NCI-H226 (cell line): Measurements from ENCODE around the gene ORMDL2.

Experiments
- DNase-seq: peaks from one replicate; pipeline ENCODE4 v3.0.0-alpha.2; 2015

ORMDL2 gene

DNA sequence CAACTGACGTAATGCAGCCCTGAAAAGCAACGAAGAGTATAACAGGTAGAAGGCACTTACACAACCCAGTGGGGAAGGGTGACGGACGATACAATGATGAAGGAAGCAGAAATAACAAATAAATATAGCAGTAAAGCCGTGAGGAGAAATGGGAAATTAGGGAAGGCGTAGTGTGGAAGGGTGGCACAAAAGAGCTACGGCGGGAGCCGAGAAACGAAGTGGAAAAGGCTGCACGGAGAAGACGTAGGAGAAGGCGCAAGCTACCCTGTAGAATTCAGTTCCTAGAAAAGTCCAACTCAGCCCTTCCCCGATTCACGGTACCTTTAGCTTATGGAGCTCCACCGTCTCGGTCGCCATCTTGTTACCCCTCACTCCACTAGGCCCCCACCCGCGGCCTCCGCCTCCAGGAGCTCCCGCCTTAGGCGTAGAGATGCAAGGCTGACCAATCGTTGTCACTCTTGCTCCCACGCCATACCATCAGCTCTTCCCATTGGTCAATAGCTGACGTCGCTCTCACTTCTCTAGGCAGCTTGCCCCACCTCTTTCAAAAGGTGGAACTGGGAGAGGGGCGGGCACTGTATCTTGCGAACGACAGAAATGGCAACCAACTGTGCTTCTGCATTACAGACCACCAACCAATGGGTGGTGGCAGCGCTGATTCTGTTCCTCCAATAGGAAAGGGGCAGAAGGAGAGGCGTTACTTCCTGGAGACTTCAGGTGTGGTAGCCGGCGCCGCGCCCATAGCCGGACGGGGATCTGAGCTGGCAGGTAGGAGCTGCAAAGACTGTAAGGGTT, at the start of gene ORMDL2, which contains the start of gene SARNP:
TSS of gene ORMDL2 (plus strand) at position 697 of the 795 bp plus-strand sequence. CDS start 959 bp downstream, outside the sequence.
TSS of gene SARNP (minus strand) at position 380 of the 795 bp plus-strand sequence. CDS start at position 357, 23 bp downstream.
- DNase-seq: peak; percentile 100

DNA sequence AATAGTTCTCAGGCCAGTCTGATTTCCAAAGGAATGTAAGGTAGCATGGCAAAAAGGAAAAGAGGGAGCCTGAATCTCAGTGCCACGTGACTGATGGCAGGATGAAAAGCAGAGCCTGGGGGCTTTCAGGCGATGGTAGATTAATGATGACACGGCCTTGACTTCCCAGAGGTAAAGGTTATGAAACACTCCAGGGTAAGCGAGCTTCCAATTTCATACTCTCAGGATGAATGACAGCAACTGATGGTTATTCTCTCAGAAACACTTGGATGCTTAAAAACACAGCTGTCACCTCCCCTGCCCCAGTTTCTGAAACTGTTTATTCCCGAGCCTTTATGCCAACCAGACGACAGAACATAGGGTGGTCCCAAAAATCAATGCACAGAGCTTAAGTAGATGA, 46.1 kb upstream of the ORMDL2 start:
- no peak for DNase-seq

- no peak for DNase-seq
These were observed 40.0 kb upstream of the ORMDL2 start for GRCh38 chr12:55777856-55778255.

DNA sequence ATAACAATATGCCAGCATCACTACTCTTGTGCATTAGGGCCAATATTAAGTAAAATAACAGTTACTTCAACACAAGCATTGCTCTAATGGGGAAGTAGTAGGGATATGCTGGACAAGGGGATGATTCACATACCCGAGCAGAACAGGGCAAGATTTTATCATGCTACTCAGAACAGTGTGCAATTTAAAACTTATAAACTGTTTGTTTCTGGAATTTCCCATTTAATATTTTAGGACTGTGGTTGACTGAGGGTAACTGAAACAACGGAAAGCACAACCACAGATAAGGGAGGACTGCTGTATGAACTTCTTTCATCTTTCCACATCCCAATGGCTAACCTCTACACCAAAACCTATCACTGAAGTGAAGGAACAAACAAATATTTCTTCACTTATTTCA, 37.2 kb upstream of the ORMDL2 start:
- no peak for DNase-seq

DNA sequence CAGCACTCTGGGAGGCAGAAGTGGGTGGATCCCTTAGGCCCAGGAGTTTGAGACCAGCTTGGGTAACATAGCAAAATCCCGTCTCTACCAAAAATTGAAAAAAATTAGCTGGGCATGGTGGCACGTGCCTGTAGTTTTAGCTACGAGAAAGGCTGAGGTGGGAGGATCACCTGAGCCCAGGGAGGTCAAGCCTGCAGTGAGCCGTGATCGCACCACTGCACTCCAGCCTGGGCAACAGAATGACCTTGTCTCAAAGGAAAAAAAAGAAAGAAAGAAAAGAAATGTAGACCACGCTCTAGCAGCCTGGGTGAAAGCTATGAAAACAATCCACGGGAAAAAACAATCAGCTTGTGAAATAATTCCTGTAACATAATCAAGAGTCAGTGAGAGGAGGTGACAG, 29.3 kb upstream of the ORMDL2 start:
- DNase-seq: no peak

DNA sequence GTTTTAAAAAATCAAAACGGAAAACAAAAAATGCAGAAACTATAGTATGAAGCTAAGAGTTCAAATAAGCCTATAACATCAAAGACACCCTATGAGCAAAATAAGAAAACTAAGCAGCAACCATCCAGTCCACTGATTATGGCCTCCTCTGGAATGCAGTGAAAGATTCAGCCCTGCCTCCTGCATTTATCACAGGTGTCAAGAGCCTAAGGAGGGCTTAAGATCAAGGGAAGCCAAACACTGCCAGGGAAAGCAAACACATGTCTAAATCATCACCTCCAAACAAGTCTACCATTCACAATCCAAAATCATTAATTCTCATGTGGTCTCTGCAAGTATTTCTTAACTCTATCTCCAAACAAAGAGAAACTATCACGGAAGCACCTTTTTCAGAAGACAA, 28.7 kb upstream of the ORMDL2 start:
- no peak for DNase-seq

DNA sequence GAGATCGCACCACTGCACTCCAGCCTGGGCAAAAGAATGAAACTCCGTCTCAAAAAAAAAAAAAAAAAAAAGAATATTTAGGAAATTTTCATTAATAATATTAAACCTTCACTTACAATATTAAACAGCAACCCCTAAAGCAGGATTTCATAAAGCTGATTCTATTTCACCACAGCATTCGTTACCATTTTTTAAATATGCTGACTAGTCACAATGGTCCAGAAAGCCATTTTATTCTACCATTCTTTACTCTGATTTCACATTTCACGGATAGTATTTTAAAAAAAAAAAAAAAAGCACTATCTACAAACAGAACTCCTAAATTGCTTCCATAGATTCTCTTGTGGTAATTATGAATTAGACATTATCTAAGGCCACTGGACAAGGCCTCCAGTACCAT, 27.9 kb upstream of the ORMDL2 start:
- DNase-seq: no peak

GRCh38 chr12:55795950-55796349, 21.9 kb upstream of the ORMDL2 start:
- DNase-seq: no peak

DNA sequence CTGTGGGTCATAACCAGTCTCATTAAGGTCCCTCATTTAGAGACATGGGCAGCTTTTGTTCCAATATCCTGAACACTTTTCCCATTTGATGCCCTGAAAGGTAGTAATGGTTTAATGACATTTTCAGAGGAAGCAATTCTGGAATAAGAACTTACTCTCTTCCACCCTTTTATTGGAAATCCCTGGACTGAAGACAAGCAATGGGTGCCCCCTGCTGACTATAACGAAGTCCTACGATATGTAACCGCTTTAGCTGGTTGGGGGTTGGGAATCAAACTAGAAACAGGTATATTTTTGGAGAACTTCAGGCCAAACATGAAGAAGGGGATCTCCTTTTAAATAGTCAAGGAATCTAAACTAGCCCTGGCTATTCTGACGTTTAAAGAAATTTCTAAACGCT, 20.8 kb upstream of the ORMDL2 start:
- no peak for DNase-seq

DNA sequence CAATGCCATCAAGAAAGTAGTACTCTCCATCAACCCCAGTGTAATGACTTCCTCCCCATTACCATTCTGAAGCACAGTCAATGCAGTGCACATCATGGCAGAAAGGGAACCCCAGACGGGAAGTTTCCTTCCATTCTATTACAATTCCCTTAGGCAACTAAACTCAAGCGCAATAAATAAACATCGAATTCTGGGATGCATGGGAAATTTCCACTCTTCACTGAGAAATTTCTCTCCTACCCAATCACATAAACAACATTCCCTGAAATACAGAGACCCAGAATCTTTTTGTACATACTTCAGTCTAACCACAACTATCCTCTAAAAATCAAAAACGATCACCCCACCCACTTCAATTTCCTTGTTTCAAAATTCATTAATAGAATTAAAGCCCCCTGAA, 20.3 kb upstream of the ORMDL2 start:
- DNase-seq: no peak

- no peak for DNase-seq
These were observed 10.9 kb upstream of the ORMDL2 start for GRCh38 chr12:55806982-55807381.

DNA sequence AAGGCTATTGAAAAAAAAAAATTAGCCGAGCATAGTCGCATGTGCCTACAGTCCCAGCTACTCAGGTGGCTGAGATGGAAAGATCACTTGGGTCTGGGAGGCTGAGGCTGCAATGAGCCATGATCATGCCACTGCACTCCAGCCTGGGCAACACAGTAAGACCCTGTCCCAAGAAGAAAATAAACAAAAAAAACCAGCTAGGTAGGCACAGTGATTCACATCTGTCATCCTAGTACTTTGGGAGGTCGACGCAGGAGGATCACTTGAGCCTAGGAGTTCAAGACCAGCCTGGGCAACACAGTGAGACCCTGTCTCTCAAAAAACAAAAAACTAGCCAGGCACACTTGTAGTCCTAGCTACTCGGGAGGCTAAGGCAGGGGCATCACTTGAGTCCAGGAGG, 8.6 kb upstream of the ORMDL2 start:
- no peak for DNase-seq

GRCh38 chr12:55812088-55812487, 5.8 kb upstream of the ORMDL2 start:
- DNase-seq: no peak

GRCh38 chr12:55814257-55814656, 3.6 kb upstream of the ORMDL2 start:
- DNase-seq: no peak

DNA sequence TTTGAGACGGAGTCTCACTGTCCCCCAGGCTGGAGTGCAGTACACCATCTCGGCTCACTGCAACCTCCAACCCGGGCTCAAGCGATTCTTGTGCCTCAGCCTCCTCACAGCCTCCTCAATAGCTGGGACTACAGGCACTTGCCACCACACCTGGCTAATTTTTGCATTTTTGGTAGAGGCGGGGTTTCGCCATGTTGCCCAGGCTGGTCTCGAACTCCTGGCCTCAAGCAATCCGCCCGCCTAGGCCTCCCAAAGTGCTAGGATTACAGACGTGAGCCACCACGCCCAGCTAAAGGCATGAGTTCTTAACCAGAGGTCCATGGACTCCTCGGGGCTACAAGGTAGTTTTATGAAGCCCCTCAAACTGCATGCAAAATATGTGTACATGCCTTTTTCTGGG, 2.4 kb upstream of the ORMDL2 start:
- DNase-seq: no peak

DNA sequence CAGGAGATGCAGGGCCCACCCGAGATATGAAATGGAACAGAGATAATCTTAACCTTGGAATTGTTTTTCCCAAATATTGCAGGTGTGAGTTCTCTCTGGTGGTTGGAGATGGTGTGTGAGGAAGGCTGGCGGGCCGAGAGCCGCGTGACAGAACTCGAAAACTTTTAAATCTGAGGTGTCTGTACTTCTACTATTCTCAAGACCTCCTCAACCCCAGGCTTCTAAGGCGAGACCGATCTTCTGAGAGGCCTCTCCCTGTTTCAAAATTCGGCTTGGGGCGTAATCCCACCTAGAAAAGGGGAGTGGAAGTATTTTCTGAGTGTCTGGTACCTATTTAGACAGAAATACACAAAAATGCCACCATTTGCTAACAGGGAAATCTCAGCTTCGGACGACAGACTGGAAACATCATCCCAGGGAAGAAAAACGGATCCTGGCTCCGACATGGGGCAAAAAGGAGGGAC, 928 bp upstream of the ORMDL2 start:
- no peak for DNase-seq

DNA sequence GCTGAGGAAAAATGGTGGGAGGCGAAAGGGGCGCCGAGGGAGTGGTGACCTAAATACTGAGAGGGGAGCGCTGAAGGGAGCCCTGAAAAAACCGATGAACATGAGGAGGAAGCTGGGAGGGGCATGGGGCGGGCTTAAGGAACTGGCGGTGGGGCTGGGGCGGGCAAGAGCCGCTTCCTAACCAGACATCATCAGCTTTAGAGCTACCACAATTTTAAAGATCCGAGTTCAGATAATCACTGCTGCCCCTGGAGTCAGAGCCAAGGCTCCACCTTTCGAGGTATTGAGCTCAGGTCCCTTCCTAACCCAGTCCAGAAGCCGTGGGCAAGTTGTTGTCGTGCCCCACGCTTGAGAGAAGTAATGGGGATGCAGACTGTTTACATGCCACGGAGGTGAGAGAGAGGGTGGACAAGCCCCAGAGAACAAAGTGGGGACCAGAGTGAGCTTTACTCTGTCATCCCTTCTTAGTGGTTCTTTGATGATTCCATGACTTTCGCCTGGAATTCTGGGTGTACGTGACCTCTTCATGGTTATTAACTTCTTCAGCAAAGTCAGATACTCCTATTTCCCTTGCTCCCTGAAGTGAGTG, 393 bp downstream of the ORMDL2 start:
- DNase-seq: no peak

DNA sequence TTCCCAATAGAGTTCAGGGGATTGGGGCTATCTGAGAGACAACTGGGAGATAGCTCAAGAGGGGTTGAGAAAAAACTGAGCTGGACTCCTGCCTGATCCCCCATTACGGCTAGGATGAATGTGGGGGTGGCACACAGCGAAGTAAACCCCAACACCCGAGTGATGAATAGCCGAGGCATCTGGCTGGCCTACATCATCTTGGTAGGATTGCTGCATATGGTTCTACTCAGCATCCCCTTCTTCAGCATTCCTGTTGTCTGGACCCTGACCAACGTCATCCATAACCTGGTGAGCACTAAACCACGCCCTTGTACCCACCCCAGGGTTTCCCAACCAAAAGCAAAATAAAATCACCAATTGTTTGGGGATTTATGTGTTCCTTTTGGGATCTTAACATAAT, 1.0 kb downstream of the ORMDL2 start:
- DNase-seq: no peak

DNA sequence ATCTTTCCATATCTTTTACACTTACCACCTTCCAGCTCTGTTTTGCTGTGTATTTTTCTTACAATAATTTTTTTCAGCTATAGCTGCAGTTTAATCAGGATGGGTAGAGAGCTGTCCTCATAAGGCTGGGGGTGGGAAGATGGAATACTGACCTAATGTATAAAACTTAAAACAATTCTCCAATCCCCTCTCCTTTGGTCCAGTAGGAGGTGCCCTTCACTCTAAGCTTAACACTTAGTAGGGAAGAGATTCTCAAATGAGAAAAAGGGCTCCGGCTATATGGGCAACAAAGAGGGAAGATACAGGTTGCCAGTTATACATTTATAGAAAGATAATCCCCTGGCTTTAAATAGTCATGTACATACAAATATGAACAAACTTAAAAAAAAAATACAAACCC, 2.8 kb downstream of the ORMDL2 start:
- no peak for DNase-seq

GRCh38 chr12:55822228-55822627, 4.4 kb downstream of the ORMDL2 start:
- no peak for DNase-seq

DNA sequence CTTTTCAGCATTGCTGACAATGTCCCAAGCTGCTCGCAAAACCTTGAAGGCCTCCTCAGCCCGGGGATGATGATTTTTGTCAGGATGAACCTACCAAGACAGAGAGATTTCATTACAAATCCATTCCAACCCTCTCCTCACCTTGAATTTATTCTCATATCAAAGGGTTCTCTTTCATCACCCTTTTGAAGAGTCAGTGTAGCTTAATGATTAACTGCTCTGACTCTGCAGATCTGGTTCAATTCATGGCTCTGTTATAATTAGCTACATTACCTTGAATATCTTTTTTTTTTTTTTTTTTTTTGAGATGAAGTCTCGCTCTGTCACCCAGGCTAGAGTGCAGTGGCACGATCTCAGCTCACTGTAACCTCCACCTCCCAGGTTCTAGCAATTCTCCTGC, 5.6 kb downstream of the ORMDL2 start:
- no peak for DNase-seq

DNA sequence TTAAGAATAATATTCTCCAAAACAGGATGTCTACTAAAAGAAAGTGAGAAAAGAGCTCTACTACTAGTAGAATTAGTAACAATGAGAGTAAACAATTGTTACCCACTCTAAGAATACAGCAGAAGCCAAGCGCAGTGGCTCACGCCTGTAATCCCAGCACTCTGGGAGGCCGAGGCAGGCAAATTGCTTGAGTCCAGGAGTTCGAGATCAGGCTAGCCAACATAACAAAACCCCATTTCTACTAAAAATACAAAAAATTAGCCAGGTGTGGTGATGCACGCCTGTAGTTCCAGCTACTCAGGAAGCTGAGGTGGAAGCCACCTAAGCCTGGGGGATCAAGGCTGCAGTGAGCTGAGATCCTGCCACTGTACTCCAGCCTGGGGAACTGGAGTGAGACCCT, 6.9 kb downstream of the ORMDL2 start:
- no peak for DNase-seq

GRCh38 chr12:55827806-55828205, 10.0 kb downstream of the ORMDL2 start:
- no peak for DNase-seq

DNA sequence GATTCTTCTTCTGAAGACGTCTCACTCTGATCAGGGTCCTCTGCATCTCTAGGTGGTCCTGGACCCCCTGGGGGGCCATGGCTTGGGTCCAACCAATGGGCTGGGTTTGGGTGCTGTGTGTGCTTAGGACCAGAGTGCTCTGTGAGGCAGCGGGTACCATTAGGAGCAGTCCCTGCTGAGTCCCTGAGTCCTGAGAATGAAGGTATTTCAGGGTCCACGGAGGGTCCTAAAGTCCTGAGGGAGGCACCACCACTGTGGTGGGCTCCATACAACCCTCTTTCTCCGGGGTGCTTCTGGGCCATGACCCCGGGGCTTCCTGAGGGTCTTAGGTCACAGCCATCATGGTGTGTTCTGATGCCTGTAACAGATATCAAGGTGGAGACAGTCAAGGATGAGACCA, 10.5 kb downstream of the ORMDL2 start:
- DNase-seq: no peak
